Measurements from ENCODE around the gene KRTAP25-1. TPM values are rescaled to one million over a fixed set of nuclear protein-coding genes. Genes with fewer than 3 reads are reported as not detected.

KRTAP25-1 gene
- total RNA-seq, 1 donor from 2014 or later = not detected

- no peaks in the 10 kb centered on the region for H3K4me1 Mint-ChIP-seq (ENCODE audit: unreplicated experiment)
- DNase-seq (ENCODE audit: extremely low spot score, unreplicated experiment) = no peak
Observed at GRCh38 chr21:30333736-30334135, 44.4 kb upstream of the KRTAP25-1 start.

GRCh38 chr21:30332681-30333080, 43.4 kb upstream of the KRTAP25-1 start:
- no peaks in the 10 kb centered on the region for H3K4me1 Mint-ChIP-seq (ENCODE audit: unreplicated experiment)
- H3K4me3 Mint-ChIP-seq = no peak overlapping the region
- DNase-seq (ENCODE audit: extremely low spot score, unreplicated experiment) = no peak
- no peaks in the 10 kb centered on the region for H3K36me3 Mint-ChIP-seq
- no peaks in the 10 kb centered on the region for H3K27me3 Mint-ChIP-seq
- no peak overlapping the region for H3K27ac Mint-ChIP-seq
- no peaks in the 10 kb centered on the region for H3K9me3 Mint-ChIP-seq
- TF ChIP-seq CTCF (conservative IDR thresholded peaks at IDR 0.05) = no peak

More at GRCh38 chr21:30333736-30334135, 44.4 kb upstream of the KRTAP25-1 start:
- H3K27ac Mint-ChIP-seq = no peak overlapping the region
- H3K27me3 Mint-ChIP-seq = no peaks in the 10 kb centered on the region
- no peaks in the 10 kb centered on the region for H3K9me3 Mint-ChIP-seq
- no peak overlapping the region for H3K4me3 Mint-ChIP-seq
- TF ChIP-seq CTCF (conservative IDR thresholded peaks at IDR 0.05) = no peak
- no peaks in the 10 kb centered on the region for H3K36me3 Mint-ChIP-seq

- Mint-ChIP-seq H3K27ac (no peak overlapping the region), H3K4me3 (no peak overlapping the region), H3K36me3 (no peaks in the 10 kb centered on the region), H3K9me3 (no peaks in the 10 kb centered on the region), H3K27me3 (no peaks in the 10 kb centered on the region), H3K4me1 (ENCODE audit: unreplicated experiment) (no peaks in the 10 kb centered on the region)
- TF ChIP-seq CTCF (conservative IDR thresholded peaks at IDR 0.05) = no peak
- no peak for DNase-seq (ENCODE audit: extremely low spot score, unreplicated experiment)
Observed at GRCh38 chr21:30329203-30329875, 40.0 kb upstream of the KRTAP25-1 start.

GRCh38 chr21:30326390-30326789, 37.1 kb upstream of the KRTAP25-1 start:
- H3K4me1 Mint-ChIP-seq (ENCODE audit: unreplicated experiment) = no peaks in the 10 kb centered on the region
- TF ChIP-seq CTCF (conservative IDR thresholded peaks at IDR 0.05) = no peak
- H3K27me3 Mint-ChIP-seq = no peaks in the 10 kb centered on the region
- no peak overlapping the region for H3K4me3 Mint-ChIP-seq
- no peaks in the 10 kb centered on the region for H3K9me3 Mint-ChIP-seq
- no peak overlapping the region for H3K27ac Mint-ChIP-seq
- H3K36me3 Mint-ChIP-seq = no peaks in the 10 kb centered on the region
- DNase-seq (ENCODE audit: extremely low spot score, unreplicated experiment) = no peak

GRCh38 chr21:30320215-30320614, 30.9 kb upstream of the KRTAP25-1 start, which contains the start of gene KRTAP26-1:
Gene KRTAP26-1, minus strand, starts transcription at chr21:30320315. Its CDS starts 280 bp downstream, at chr21:30320035.
- Mint-ChIP-seq H3K4me1 (ENCODE audit: unreplicated experiment) (no peaks in the 10 kb centered on the region), H3K9me3 (no peaks in the 10 kb centered on the region)

More at GRCh38 chr21:30320215-30320614, 30.9 kb upstream of the KRTAP25-1 start, which contains the start of gene KRTAP26-1:
- TF ChIP-seq CTCF (conservative IDR thresholded peaks at IDR 0.05) = no peak
- no peak for DNase-seq (ENCODE audit: extremely low spot score, unreplicated experiment)
- no peaks in the 10 kb centered on the region for H3K36me3 Mint-ChIP-seq
- no peak within 1 kb of the TSS for H3K27ac Mint-ChIP-seq
- no peak within 1 kb of the TSS for H3K4me3 Mint-ChIP-seq
- H3K27me3 Mint-ChIP-seq = no peaks in the 10 kb centered on the region
